ENCODE results near the gene DYNC2H1.

GRCh38 chr11:103464420-103464819 lies 355.2 kb downstream of the DYNC2H1 start:
- TF ChIP-seq POLR2A (IDR thresholded peaks at IDR 0.05) (no peak), CTCF (IDR thresholded peaks at IDR 0.05) (no peak)
